ENCODE results near the gene NOS3.

The NOS3 gene

GRCh38 chr7:150973571-150974451 is 17.0 kb upstream of the NOS3 start:
- no peaks in the 10 kb centered on the region for H3K36me3 ChIP-seq (ENCODE audit: control insufficient read depth in 1 of 2, insufficient read depth in 2 of 2, low read length in 2 of 2)
- peak overlapping the region in 1 of 2 donors; percentile 54 for H3K4me3 ChIP-seq (ENCODE audit: low read depth in 1 of 2, low read length in 2 of 2)
- peaks cover 22 to 56% of the 10 kb centered on the region in 2 donors for H3K4me1 ChIP-seq (ENCODE audit: control insufficient read depth in 1 of 2, insufficient read depth in 2 of 2, low read length in 2 of 2)
- no peak overlapping the region for H3K9ac ChIP-seq (ENCODE audit: low read depth in 1 of 2, low read length in 2 of 2)
- H3K27me3 ChIP-seq (ENCODE audit: control insufficient read depth in 1 of 2, insufficient read depth in 2 of 2, low read length in 2 of 2) = peaks cover 12 to 27% of the 10 kb centered on the region in 2 donors
- H3K27ac ChIP-seq (ENCODE audit: low read depth, low read length) = no peak overlapping the region
- no peaks in the 10 kb centered on the region for H3K9me3 ChIP-seq (ENCODE audit: control insufficient read depth in 1 of 2, low read length in 2 of 2)

GRCh38 chr7:150974468-150975391 is 16.1 kb upstream of the NOS3 start:
- Histone ChIP-seq H3K4me3 (ENCODE audit: low read depth in 1 of 2, low read length in 2 of 2) (peak overlapping the region; percentile 68 to 71), H3K27ac (ENCODE audit: low read depth, low read length) (no peak overlapping the region), H3K4me1 (ENCODE audit: control insufficient read depth in 1 of 2, insufficient read depth in 2 of 2, low read length in 2 of 2) (peaks cover 22 to 60% of the 10 kb centered on the region in 2 donors), H3K9ac (ENCODE audit: low read depth in 1 of 2, low read length in 2 of 2) (peak overlapping the region; percentile 25 to 43), H3K36me3 (ENCODE audit: control insufficient read depth in 1 of 2, insufficient read depth in 2 of 2, low read length in 2 of 2) (no peaks in the 10 kb centered on the region), H3K27me3 (ENCODE audit: control insufficient read depth in 1 of 2, insufficient read depth in 2 of 2, low read length in 2 of 2) (peaks cover 17 to 29% of the 10 kb centered on the region in 2 donors), H3K9me3 (ENCODE audit: control insufficient read depth in 1 of 2, low read length in 2 of 2) (no peaks in the 10 kb centered on the region)

GRCh38 chr7:150975536-150976319 is 15.1 kb upstream of the NOS3 start:
- Histone ChIP-seq H3K27me3 (ENCODE audit: control insufficient read depth in 1 of 2, insufficient read depth in 2 of 2, low read length in 2 of 2) (peaks cover 21 to 33% of the 10 kb centered on the region in 2 donors), H3K9me3 (ENCODE audit: control insufficient read depth in 1 of 2, low read length in 2 of 2) (no peaks in the 10 kb centered on the region), H3K4me3 (ENCODE audit: low read depth in 1 of 2, low read length in 2 of 2) (peak overlapping the region; percentile 21 to 71), H3K36me3 (ENCODE audit: control insufficient read depth in 1 of 2, insufficient read depth in 2 of 2, low read length in 2 of 2) (no peaks in the 10 kb centered on the region), H3K4me1 (ENCODE audit: control insufficient read depth in 1 of 2, insufficient read depth in 2 of 2, low read length in 2 of 2) (peaks cover 22 to 60% of the 10 kb centered on the region in 2 donors), H3K27ac (ENCODE audit: low read depth, low read length) (no peak overlapping the region), H3K9ac (ENCODE audit: low read depth in 1 of 2, low read length in 2 of 2) (peak overlapping the region; percentile 14 to 25)

- Histone ChIP-seq H3K9me3 (ENCODE audit: control insufficient read depth in 1 of 2, low read length in 2 of 2) (no peaks in the 10 kb centered on the region), H3K4me3 (ENCODE audit: low read depth in 1 of 2, low read length in 2 of 2) (peak overlapping the region; percentile 2 to 28), H3K27ac (ENCODE audit: low read depth, low read length) (no peak overlapping the region), H3K9ac (ENCODE audit: low read depth in 1 of 2, low read length in 2 of 2) (no peak overlapping the region), H3K27me3 (ENCODE audit: control insufficient read depth in 1 of 2, insufficient read depth in 2 of 2, low read length in 2 of 2) (peaks cover 26 to 41% of the 10 kb centered on the region in 2 donors), H3K4me1 (ENCODE audit: control insufficient read depth in 1 of 2, insufficient read depth in 2 of 2, low read length in 2 of 2) (peaks cover 19 to 52% of the 10 kb centered on the region in 2 donors), H3K36me3 (ENCODE audit: control insufficient read depth in 1 of 2, insufficient read depth in 2 of 2, low read length in 2 of 2) (no peaks in the 10 kb centered on the region)
Measured at GRCh38 chr7:150976529-150977381, 14.1 kb upstream of the NOS3 start.

GRCh38 chr7:150977382-150978125 is 13.3 kb upstream of the NOS3 start:
- Histone ChIP-seq H3K4me3 (ENCODE audit: low read depth in 1 of 2, low read length in 2 of 2) (peak overlapping the region; percentile 2 to 28), H3K4me1 (ENCODE audit: control insufficient read depth in 1 of 2, insufficient read depth in 2 of 2, low read length in 2 of 2) (peaks cover 16 to 46% of the 10 kb centered on the region in 2 donors), H3K27me3 (ENCODE audit: control insufficient read depth in 1 of 2, insufficient read depth in 2 of 2, low read length in 2 of 2) (peaks cover 29 to 45% of the 10 kb centered on the region in 2 donors), H3K27ac (ENCODE audit: low read depth, low read length) (no peak overlapping the region), H3K9me3 (ENCODE audit: control insufficient read depth in 1 of 2, low read length in 2 of 2) (no peaks in the 10 kb centered on the region), H3K9ac (ENCODE audit: low read depth in 1 of 2, low read length in 2 of 2) (no peak overlapping the region), H3K36me3 (ENCODE audit: control insufficient read depth in 1 of 2, insufficient read depth in 2 of 2, low read length in 2 of 2) (no peaks in the 10 kb centered on the region)

GRCh38 chr7:150978126-150978789 is 12.6 kb upstream of the NOS3 start, which contains the start of gene KCNH2:
Gene KCNH2 (minus strand): TSS chr7:150978321. CDS start chr7:150977913, 408 bp downstream.
- H3K9me3 ChIP-seq (ENCODE audit: control insufficient read depth in 1 of 2, low read length in 2 of 2) = no peaks in the 10 kb centered on the region
- no peak within 1 kb of the TSS for H3K27ac ChIP-seq (ENCODE audit: low read depth, low read length)
- no peaks in the 10 kb centered on the region for H3K36me3 ChIP-seq (ENCODE audit: control insufficient read depth in 1 of 2, insufficient read depth in 2 of 2, low read length in 2 of 2)
- peaks cover 33 to 50% of the 10 kb centered on the region in 2 donors for H3K27me3 ChIP-seq (ENCODE audit: control insufficient read depth in 1 of 2, insufficient read depth in 2 of 2, low read length in 2 of 2)
- no peak within 1 kb of the TSS for H3K9ac ChIP-seq (ENCODE audit: low read depth in 1 of 2, low read length in 2 of 2)
- peaks cover 16 to 40% of the 10 kb centered on the region in 2 donors for H3K4me1 ChIP-seq (ENCODE audit: control insufficient read depth in 1 of 2, insufficient read depth in 2 of 2, low read length in 2 of 2)
- peak within 1 kb of the TSS; percentile 33 to 65 for H3K4me3 ChIP-seq (ENCODE audit: low read depth in 1 of 2, low read length in 2 of 2)

GRCh38 chr7:150979713-150980390 is 11.0 kb upstream of the NOS3 start:
- peaks cover 16 to 27% of the 10 kb centered on the region in 2 donors for H3K4me1 ChIP-seq (ENCODE audit: control insufficient read depth in 1 of 2, insufficient read depth in 2 of 2, low read length in 2 of 2)
- H3K27ac ChIP-seq (ENCODE audit: low read depth, low read length) = no peak overlapping the region
- H3K27me3 ChIP-seq (ENCODE audit: control insufficient read depth in 1 of 2, insufficient read depth in 2 of 2, low read length in 2 of 2) = peaks cover 33 to 50% of the 10 kb centered on the region in 2 donors
- H3K4me3 ChIP-seq (ENCODE audit: low read depth in 1 of 2, low read length in 2 of 2) = peak overlapping the region in 1 of 2 donors; percentile 10
- H3K9ac ChIP-seq (ENCODE audit: low read depth in 1 of 2, low read length in 2 of 2) = no peak overlapping the region
- H3K36me3 ChIP-seq (ENCODE audit: control insufficient read depth in 1 of 2, insufficient read depth in 2 of 2, low read length in 2 of 2) = no peaks in the 10 kb centered on the region
- no peaks in the 10 kb centered on the region for H3K9me3 ChIP-seq (ENCODE audit: control insufficient read depth in 1 of 2, low read length in 2 of 2)

- H3K36me3 ChIP-seq (ENCODE audit: control insufficient read depth in 1 of 2, insufficient read depth in 2 of 2, low read length in 2 of 2) = no peaks in the 10 kb centered on the region
- H3K9ac ChIP-seq (ENCODE audit: low read depth in 1 of 2, low read length in 2 of 2) = no peak overlapping the region
- peaks cover 33 to 46% of the 10 kb centered on the region in 2 donors for H3K27me3 ChIP-seq (ENCODE audit: control insufficient read depth in 1 of 2, insufficient read depth in 2 of 2, low read length in 2 of 2)
- peaks cover 10 to 21% of the 10 kb centered on the region in 2 donors for H3K4me1 ChIP-seq (ENCODE audit: control insufficient read depth in 1 of 2, insufficient read depth in 2 of 2, low read length in 2 of 2)
- no peak overlapping the region for H3K4me3 ChIP-seq (ENCODE audit: low read depth in 1 of 2, low read length in 2 of 2)
- H3K27ac ChIP-seq (ENCODE audit: low read depth, low read length) = no peak overlapping the region
- no peaks in the 10 kb centered on the region for H3K9me3 ChIP-seq (ENCODE audit: control insufficient read depth in 1 of 2, low read length in 2 of 2)
Measured at GRCh38 chr7:150980663-150981062, 10.2 kb upstream of the NOS3 start.
